ENCODE results near the gene NTN1.
A peak's percentile ranks its signal among the peaks of the same experiment; 100 is the strongest.
"Not testable (repeated sequence)": the region's sequence is repeated elsewhere in the genome, so short reads cannot be mapped to it uniquely, and the experiment has no call there.

NTN1 gene

GRCh38 chr17:9087921-9088320 lies 66.6 kb downstream of the NTN1 start:
- DNase-seq: no peak

- no peak for DNase-seq
These were observed 69.4 kb downstream of the NTN1 start for GRCh38 chr17:9090641-9091096.

- no peak for DNase-seq
These were observed 72.9 kb downstream of the NTN1 start for GRCh38 chr17:9094193-9094592.

- DNase-seq: no peak
These were observed 74.1 kb downstream of the NTN1 start for GRCh38 chr17:9095390-9095789.

GRCh38 chr17:9098242-9098825 lies 77.0 kb downstream of the NTN1 start:
- DNase-seq: no peak

- DNase-seq: no peak
These were observed 80.0 kb downstream of the NTN1 start for GRCh38 chr17:9101356-9101755.

GRCh38 chr17:9103193-9103592 lies 81.9 kb downstream of the NTN1 start:
- DNase-seq: not testable (repeated sequence)

GRCh38 chr17:9104370-9105041 lies 83.2 kb downstream of the NTN1 start:
- no peak for DNase-seq

GRCh38 chr17:9105068-9105868 lies 84.0 kb downstream of the NTN1 start:
- no peak for DNase-seq

GRCh38 chr17:9106278-9106677 lies 85.0 kb downstream of the NTN1 start:
- DNase-seq: not testable (repeated sequence)

GRCh38 chr17:9107527-9107926 lies 86.2 kb downstream of the NTN1 start:
- DNase-seq: no peak

- no peak for DNase-seq
These were observed 86.8 kb downstream of the NTN1 start for GRCh38 chr17:9108146-9108545.

GRCh38 chr17:9109933-9110332 lies 88.6 kb downstream of the NTN1 start:
- no peak for DNase-seq

GRCh38 chr17:9110501-9110900 lies 89.2 kb downstream of the NTN1 start:
- DNase-seq: no peak

- DNase-seq: peak; percentile 84
These were observed 94.2 kb downstream of the NTN1 start for GRCh38 chr17:9115214-9116191.

- DNase-seq: no peak
These were observed 95.1 kb downstream of the NTN1 start for GRCh38 chr17:9116311-9116835.

- no peak for DNase-seq
These were observed 95.7 kb downstream of the NTN1 start for GRCh38 chr17:9116861-9117568.

- no peak for DNase-seq
These were observed 99.2 kb downstream of the NTN1 start for GRCh38 chr17:9120471-9120870.

GRCh38 chr17:9121186-9121820 lies 100.0 kb downstream of the NTN1 start:
- no peak for DNase-seq

- peak; percentile 38 for DNase-seq
These were observed 102.6 kb downstream of the NTN1 start for GRCh38 chr17:9123594-9124553.

All from fibroblast of skin of scalp (primary cell).